Stimulated activated CD4-positive, alpha-beta T cell treated with anti-CD3 and anti-CD28 coated beads, Interleukin-12 subunit alpha, Interleukin-12 subunit beta, amount 100 ng/mL, for 24 hours (primary cell): ENCODE data around the gene TMEM182.

Experiments used
- DNase-seq, 2 experiments: peaks; one replicate each; pipeline ENCODE4 v3.0.0-alpha.2; 2020; ENCODE audit warnings: low read depth in 2 of 2

Gene TMEM182, protein sequence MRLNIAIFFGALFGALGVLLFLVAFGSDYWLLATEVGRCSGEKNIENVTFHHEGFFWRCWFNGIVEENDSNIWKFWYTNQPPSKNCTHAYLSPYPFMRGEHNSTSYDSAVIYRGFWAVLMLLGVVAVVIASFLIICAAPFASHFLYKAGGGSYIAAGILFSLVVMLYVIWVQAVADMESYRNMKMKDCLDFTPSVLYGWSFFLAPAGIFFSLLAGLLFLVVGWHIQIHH

DNA sequence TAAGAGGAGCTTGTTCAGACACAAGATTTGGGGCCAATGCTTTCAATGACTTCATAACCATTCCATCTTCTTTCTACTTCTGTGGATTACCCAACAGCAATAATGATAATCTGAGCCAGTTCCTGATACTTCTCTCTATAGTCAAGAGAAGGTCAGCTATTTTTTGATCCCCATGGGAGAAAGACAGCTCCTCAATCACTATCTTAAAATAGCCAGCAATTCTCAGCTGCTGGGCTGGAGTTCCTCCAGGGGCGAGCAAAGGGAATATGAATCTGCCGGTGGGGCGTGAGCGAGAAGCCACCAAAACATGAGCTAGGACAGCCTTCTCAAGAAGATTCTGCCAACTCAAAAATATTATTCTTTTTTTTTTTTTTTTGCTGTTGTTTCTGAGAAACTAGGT lies at the start of gene TMEM182:
TMEM182 (plus strand) TSS at position 269 of the 400 bp plus-strand sequence. CDS start 187 bp downstream, outside the sequence.
- no peak for DNase-seq

- no peak for DNase-seq
Observed at GRCh38 chr2:102717308-102718018, 44.4 kb upstream of the TMEM182 start.

- no peak for DNase-seq
Observed at GRCh38 chr2:102718387-102719316, 43.2 kb upstream of the TMEM182 start.

DNA sequence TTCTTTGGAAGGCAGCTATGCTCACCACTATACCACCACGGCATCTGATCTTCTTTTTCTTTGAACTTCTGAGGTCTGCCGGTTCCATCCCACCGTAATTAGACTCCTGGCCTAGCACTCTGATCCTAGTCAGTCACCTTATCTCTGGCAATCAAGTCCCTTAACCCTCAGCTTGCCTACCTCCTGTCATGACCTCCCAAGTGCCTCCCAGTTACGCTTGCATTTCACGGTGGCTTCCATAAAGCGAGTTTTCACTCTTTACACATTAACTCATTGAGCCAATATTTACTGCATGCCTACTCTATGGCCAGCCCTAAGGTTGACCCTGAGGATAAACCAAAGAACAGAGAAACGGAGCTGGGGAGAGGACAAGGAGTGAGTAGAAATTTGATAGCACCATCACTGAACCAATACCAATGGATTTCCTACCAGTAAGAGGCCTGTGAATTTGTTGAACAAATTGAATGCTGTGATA lies 37.8 kb upstream of the TMEM182 start:
- DNase-seq = no peak

- no peak for DNase-seq
Observed at GRCh38 chr2:102724553-102724952, 37.3 kb upstream of the TMEM182 start.

GRCh38 chr2:102726128-102727087 lies 35.4 kb upstream of the TMEM182 start:
- DNase-seq = no peak

DNA sequence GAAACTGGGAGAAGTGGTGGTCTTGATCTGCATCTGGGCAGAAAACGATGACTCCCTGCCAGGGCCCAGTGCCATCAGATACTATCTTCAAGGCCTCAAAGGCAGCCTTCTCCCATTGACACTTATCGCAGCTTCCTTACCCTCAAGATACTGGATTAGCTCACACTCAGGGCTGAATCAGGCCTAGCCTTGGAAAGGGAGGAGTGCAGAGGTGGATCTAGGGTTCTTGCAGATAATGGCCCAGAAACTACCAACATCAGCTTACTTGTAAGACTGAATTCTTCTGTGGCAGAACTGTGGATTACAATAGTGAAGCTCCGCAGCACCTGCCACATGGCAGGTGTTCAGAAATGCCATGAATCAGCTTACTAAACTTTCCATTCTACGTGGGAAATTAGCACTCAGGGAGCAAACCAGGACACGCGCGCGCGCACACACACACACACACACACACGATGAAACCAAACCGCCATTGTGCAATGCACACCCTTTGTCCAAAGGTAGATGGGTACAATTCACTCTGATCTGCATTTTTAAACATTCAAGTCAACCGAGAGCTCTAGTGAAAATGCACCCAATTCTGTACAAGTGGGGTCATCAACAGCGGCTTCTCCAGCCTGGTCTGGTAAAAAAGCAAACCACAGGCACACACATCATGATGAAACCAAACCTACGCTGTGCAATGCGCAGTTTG lies 26.3 kb upstream of the TMEM182 start:
- DNase-seq = no peak

- no peak for DNase-seq
Observed at GRCh38 chr2:102736110-102736409, 25.8 kb upstream of the TMEM182 start.

GRCh38 chr2:102736410-102737409 lies 25.1 kb upstream of the TMEM182 start:
- DNase-seq = peak; percentile 74 to 84

- DNase-seq = no peak
Observed at GRCh38 chr2:102737431-102737830, 24.4 kb upstream of the TMEM182 start.

GRCh38 chr2:102743259-102743658 lies 18.6 kb upstream of the TMEM182 start:
- DNase-seq = no peak

GRCh38 chr2:102748107-102748506 lies 13.7 kb upstream of the TMEM182 start:
- DNase-seq = no peak

DNA sequence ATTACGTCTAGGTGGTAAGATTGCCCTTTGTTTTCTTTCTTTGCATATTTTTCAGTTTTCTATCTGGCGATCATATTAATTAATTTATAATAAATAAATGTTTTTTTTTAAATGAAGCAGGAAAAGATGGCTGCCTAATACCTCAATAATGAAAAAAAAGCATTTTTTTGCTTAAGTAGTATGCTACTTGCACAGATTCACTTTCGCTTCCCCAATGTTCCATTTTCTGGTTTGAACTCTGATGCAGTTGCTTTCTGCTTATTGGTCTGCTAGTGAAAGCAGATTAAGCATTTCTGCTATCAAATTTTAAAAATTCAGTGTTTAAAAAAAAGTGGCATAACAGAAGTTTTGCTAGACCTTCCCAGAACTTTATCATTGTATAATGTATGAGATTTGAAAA lies 11.9 kb upstream of the TMEM182 start:
- DNase-seq = no peak

GRCh38 chr2:102753563-102754159 lies 8.2 kb upstream of the TMEM182 start:
- DNase-seq = no peak

GRCh38 chr2:102754456-102755145 lies 7.2 kb upstream of the TMEM182 start:
- no peak for DNase-seq

DNA sequence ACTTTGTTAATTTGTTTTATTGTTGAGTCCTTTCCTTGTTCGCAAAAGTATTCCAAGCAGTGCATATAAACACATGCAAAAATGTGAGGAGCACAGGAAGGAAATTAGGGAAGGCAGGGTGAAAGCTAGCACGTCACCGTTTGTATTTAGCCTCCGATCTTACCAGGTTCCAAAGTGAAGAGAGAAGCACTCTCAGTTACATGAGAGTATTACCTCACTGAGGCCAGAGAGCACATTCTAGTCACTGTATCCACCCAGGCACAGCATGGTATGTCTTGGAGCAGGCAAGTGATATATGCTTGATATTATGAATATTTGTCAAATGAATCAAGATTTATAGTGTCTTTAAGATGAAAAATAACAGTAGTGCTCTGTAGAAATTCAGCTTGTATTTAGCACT lies 6.5 kb upstream of the TMEM182 start:
- no peak for DNase-seq

DNA sequence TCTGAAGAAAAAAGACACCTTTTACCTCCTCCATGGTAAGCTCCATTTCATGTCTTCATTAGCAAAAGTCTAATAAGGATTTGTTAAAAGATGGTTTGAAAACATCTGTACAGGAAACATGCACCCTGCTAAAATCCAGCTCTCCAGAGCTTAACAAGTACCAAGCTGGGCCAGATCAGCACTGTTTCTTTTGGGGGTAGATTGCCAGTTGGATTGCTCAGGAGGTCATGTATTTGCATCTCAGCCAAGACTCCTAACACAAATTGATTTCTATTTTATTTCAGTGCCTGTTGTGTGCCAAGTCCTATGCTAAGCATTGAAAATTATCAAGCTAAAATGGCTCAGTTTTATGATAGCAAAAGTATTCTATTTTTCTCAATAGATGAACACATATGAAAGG lies 3.4 kb upstream of the TMEM182 start:
- no peak for DNase-seq

DNA sequence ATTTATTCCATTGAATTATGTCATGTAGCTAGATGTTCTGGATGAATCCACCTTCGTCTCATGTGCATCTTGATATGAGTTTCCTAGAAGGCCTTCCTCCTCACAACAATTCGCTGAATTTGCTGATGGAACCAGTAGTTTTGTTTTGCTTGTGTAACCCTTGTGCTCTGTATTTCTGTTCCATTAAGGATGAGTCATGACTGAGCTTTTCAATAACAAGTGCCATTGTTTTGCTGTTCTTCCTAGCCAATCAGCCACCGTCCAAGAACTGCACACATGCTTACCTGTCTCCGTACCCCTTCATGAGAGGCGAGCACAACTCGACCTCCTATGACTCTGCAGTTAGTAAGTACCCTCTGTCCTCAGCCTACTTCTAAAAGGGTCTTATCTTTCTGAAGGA lies 2.3 kb downstream of the TMEM182 start:
- no peak for DNase-seq
